MV-4-11 (cell line): ENCODE results near the gene FTSJ1.

Experiments used
- DNase-seq: peaks from one replicate; lab custom pipeline; 2025; lab: John Stamatoyannopoulos, UW

Gene FTSJ1

GRCh38 chrX:48497871-48498270 lies 21.9 kb downstream of the FTSJ1 start:
- DNase-seq: no peak

DNA sequence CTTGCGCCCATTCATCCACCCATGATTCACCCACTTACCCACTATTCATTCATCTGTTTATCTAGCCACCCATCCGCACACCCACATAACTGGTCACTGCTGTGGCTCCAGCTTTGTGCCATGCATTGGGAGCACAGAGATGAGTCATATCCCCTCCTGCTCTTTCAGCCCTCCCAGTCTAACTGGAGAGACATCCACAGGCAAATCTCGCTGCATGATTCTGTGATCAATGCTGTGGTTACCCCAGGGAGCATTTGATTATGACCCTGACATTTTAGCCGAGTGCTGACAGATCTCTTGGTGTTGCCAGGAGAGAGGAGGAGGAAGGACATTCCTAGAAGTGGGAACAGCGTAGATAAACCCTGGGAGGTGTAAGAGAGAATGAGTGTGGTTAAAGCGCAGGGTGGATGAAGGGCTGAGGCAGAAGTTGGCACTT lies 22.4 kb downstream of the FTSJ1 start:
- DNase-seq: peak; percentile 26

GRCh38 chrX:48504261-48504660 lies 28.3 kb downstream of the FTSJ1 start:
- DNase-seq: no peak

- peak; percentile 0 for DNase-seq
Measured at GRCh38 chrX:48505481-48505880, 29.5 kb downstream of the FTSJ1 start.

DNA sequence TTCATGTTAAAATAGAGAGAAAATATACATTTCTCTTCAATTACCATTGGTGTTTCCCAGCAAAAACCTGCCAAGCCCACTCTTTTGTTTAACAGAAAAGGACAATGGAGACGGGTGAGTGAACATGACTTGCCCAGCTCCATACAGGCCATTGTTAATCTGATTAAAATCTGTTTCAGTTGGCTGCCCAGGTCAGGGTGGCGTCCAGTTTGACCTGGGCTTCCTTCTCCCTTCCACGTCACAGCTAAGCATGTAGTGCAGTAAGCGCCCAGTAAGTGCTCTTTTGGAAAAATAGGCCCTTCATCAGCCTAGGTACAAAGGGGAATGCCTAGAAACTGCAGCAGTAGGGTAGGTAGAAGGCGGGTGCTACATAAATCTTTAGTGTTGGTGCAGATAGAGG lies 31.2 kb downstream of the FTSJ1 start:
- no peak for DNase-seq

- peak; percentile 40 for DNase-seq
Measured at GRCh38 chrX:48508400-48509244, 32.6 kb downstream of the FTSJ1 start, which contains the start of gene PORCN. Gene PORCN, plus strand, starts transcription at chrX:48508992. Its CDS starts 829 bp downstream, at chrX:48509821.

GRCh38 chrX:48509245-48509590 lies 33.2 kb downstream of the FTSJ1 start:
- no peak for DNase-seq

GRCh38 chrX:48509619-48510018 lies 33.6 kb downstream of the FTSJ1 start:
- no peak for DNase-seq

GRCh38 chrX:48511560-48511959 lies 35.6 kb downstream of the FTSJ1 start:
- no peak for DNase-seq

GRCh38 chrX:48512371-48512935 lies 36.5 kb downstream of the FTSJ1 start:
- no peak for DNase-seq

GRCh38 chrX:48513670-48514069 lies 37.7 kb downstream of the FTSJ1 start:
- no peak for DNase-seq

- no peak for DNase-seq
Measured at GRCh38 chrX:48514126-48514806, 38.3 kb downstream of the FTSJ1 start.

- no peak for DNase-seq
Measured at GRCh38 chrX:48514868-48515460, 39.0 kb downstream of the FTSJ1 start.

DNA sequence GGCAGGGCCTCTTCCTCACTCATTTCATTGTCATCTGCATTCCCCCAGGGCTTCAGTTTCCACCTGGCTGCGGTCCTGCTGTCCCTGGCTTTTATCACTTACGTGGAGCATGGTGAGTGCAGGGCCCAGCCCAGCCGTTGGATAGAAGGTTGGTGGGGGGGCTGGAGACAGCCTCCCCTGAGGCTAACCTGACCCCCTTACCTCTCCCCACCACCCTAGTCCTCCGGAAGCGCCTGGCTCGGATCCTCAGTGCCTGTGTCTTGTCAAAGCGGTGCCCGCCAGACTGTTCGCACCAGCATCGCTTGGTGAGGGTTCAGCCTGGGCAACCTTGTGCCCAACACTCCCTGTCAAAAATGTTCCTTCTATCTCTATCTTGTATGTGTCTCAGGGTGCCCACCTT lies 39.8 kb downstream of the FTSJ1 start:
- no peak for DNase-seq

DNA sequence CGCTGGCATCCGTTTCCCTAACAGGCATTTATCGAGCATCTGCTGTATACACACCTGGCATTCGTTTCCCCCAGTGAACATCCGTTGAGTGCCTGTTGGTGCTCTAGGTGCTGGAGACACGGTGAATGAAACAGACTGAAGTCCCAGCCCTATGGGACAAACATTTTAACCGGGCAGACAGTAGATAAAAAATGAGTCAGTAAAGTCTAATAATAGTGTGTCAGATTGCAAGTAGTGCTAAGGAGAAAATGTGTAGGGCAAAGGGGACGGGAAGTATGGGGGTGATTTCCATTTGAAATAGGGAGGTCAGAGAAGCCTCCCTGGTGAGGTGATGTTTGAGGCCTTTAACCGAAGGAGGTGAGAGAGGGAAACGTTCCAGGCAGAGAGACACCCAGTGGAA lies 40.3 kb downstream of the FTSJ1 start:
- DNase-seq: no peak

DNA sequence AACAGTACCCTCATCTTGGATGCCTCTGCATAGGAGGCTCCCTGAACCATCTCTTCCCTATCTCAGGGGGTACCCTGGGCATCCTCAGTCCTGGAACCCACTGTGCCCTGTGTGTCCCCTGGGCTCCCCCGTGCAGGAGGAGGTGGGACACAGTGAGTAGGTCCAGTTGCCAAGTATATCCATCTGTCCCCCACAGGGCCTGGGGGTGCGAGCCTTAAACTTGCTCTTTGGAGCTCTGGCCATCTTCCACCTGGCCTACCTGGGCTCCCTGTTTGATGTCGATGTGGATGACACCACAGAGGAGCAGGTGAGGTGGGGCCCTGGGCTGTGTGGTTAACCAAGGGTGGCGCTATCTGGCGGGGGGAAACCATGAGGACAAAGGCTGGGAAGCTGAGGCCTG lies 41.0 kb downstream of the FTSJ1 start:
- DNase-seq: no peak

- peak; percentile 30 for DNase-seq
Measured at GRCh38 chrX:48519481-48519880, 43.5 kb downstream of the FTSJ1 start.

DNA sequence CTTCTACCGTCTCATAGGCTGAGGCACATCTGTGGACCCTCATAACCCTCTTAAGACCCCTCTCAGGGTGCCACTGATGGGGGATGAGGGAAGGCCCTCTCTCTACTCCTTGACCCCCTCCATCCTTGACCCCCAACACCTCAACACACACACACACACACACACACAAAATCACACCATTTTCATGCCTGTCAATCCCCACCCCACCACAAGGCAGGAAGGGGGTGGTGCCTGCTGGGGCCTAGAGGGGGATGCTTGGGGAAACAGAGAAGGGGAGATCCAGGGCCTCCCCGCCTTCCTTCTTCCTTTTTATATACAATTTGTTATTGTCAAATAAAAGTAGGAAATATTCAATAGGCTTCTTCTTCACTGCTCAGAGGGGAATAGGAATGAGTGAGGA lies 44.5 kb downstream of the FTSJ1 start:
- DNase-seq: no peak

GRCh38 chrX:48520976-48521352 lies 45.0 kb downstream of the FTSJ1 start:
- DNase-seq: no peak

GRCh38 chrX:48521353-48522243 lies 45.6 kb downstream of the FTSJ1 start, which contains the start of gene EBP:
Gene EBP, plus strand, starts transcription at chrX:48521808. Its CDS starts 1,964 bp downstream, at chrX:48523772.
- peak; percentile 86 for DNase-seq

DNA sequence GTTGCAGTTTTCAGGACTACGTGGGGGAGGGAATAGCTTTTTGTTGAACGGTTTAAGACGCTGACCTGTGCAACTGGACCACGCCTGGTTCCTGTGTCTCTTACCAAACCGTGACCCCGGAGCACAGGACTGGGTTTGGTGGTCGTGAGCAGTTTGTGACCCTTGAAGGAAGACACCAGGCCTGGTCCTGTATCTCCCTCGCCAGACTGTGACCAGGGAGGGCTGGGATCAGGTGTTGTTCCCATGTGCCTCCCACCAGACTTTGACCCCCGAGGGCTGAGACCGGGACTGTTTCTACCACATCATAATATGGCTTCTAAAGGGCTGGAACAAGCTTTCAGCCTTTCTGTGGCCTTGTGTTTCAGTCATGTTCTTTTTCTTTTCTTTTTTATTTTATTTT lies 46.3 kb downstream of the FTSJ1 start:
- no peak for DNase-seq

DNA sequence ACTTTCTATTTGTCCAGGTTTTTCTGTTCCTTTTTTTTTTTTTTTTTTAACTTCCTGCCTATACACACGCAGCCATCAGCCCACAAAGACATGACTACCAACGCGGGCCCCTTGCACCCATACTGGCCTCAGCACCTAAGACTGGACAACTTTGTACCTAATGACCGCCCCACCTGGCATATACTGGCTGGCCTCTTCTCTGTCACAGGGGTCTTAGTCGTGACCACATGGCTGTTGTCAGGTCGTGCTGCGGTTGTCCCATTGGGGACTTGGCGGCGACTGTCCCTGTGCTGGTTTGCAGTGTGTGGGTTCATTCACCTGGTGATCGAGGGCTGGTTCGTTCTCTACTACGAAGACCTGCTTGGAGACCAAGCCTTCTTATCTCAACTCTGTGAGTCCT lies 47.7 kb downstream of the FTSJ1 start:
- no peak for DNase-seq
